Right cardiac atrium (tissue), 5 donors: Measurements from ENCODE around the gene INSRR. TPM values are rescaled to one million over a fixed set of nuclear protein-coding genes. Genes with fewer than 3 reads are reported as not detected.

Experiments
- ATAC-seq, 2 donors: fragments of 200-7000 bp; cut with Tn5 transposase; one replicate each; pipeline versions ENCODE4 v1.8.0 to v1.9.1; 2020; ENCODE audit warnings: moderate library complexity in 2 of 2, mild to moderate bottlenecking in 1 of 2
- DNase-seq, 3 donors: peaks; one replicate each; pipeline ENCODE4 v3.0.0-alpha.2; 2020
- H3K27ac ChIP-seq: one replicate; pipeline ENCODE4 v1.5.1; 2013; ENCODE audit warnings: mild to moderate bottlenecking, low read length, control low read depth, moderate library complexity
- H3K27me3 ChIP-seq: one replicate; pipeline ENCODE4 v1.6.1; 2013; ENCODE audit not compliant: control insufficient read depth, insufficient read depth
- H3K4me1 ChIP-seq: one replicate; pipeline ENCODE4 v1.6.1; 2013; ENCODE audit warnings: low read length; ENCODE audit not compliant: control insufficient read depth, insufficient read depth
- H3K4me3 ChIP-seq: one replicate; pipeline ENCODE4 v1.5.1; 2013; ENCODE audit warnings: low read length, control low read depth
- H3K9me3 ChIP-seq: one replicate; pipeline ENCODE4 v1.6.1; 2013; ENCODE audit warnings: low read length; ENCODE audit not compliant: control insufficient read depth
- WGBS: extraction: QIAGEN DNeasy Blood & Tissue Kit; methylation state at CpG from one replicate; pipeline ENCODE4 v1.1.7; 2013; 5-methylcytosine and 5-hydroxymethylcytosine counted together
- intact Hi-C, 4 donors: fragments of 100-400 bp; cut with DNase I; formaldehyde crosslinking; loops; one replicate each; pipeline versions ENCODE4 v1.11.0 to v1.14.0; 2022 to 2023
- polyA plus RNA-seq: library from polyadenylated mRNA; stranded (reverse); fragments of 200-250 nt; gene quantifications from one replicate; pipeline ENCODE4 v1.2.3, GENCODE V29; 2013
- total RNA-seq, 4 donors: library from RNA; stranded (reverse); fragmentation: NEBNext Ultra II Directional; extraction: Animal tissue kit (Norgen Biotek cat#: 25700); gene quantifications; one replicate each; pipeline ENCODE4 v1.2.1, GENCODE V29; 2021
- donor health status: healthy with polysubstance abuse.
- donor health status: DM: no; HTN: yes; CAD: no.
- donor health status: DM: no; HTN: no; CAD: no.
- donor health status: DM: no; HTN: yes; CAD: no; lungs with severe emphysema.
- donor health status: DM: yes; HTN: yes; CAD: no.

INSRR gene
- total and polyA plus RNA-seq, 5 donors, result 0.03 to 0.07 (median 0.06) TPM

- 57% methylated on average over 8 of the region's 8 CpGs for WGBS
- no peak overlapping the region for H3K4me3 ChIP-seq
- no peaks in the 10 kb centered on the region for H3K4me1 ChIP-seq
- H3K9me3 ChIP-seq, result no peaks in the 10 kb centered on the region
- DNase-seq (no peak), ATAC-seq (no peak)
- no peaks in the 10 kb centered on the region for H3K27me3 ChIP-seq
- intact Hi-C loops, result no loop called here
- H3K27ac ChIP-seq, result no peak overlapping the region
These were observed 18.6 kb downstream of the INSRR start for GRCh38 chr1:156840186-156840897.

DNA sequence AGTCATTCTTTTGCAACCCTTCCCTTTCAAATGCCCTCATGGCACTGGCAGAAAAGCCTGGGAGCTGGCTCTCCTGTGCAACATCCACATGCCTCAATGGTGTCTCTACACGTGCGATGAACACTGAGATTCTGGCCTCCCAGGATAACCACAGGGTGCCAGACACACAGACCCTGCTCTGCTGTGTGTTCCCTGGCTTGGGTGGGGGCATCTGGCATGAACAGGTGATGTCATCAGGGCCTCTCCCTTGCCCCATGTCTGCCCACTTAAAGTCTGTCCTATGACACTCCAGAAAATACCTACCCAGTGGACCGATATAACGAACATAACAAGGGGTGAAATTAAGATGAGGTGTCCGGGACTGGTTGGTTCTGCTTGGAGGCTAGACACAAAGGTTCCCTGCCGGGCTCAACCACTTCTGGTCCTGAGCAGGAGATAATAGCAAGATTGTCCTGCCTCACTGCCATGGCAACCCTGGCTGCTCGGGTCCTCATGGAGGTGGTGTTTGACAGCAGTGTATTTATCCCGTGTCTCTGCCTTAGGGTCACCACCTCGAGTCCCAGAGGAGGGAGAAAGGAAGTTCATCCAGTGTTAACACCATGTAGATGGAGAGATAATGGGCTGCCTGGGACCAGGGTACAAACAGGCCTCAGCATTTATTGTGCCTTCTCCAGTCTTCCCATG is 19.3 kb downstream of the INSRR start:
- Histone ChIP-seq H3K27me3 (no peaks in the 10 kb centered on the region), H3K4me3 (no peak overlapping the region), H3K4me1 (no peaks in the 10 kb centered on the region), H3K9me3 (no peaks in the 10 kb centered on the region), H3K27ac (no peak overlapping the region)
- ATAC-seq (no peak), DNase-seq (no peak)
- 34% methylated on average over 9 of the region's 9 CpGs for WGBS
- intact Hi-C loops, result loop anchor here in 1 of 4 donors (1.0 kb wide), 1 partner anchor 51 kb away; no protein-coding TSS in a partner anchor

GRCh38 chr1:156838972-156839371 is 19.9 kb downstream of the INSRR start:
- 31% methylated on average over 7 of the region's 7 CpGs for WGBS
- no peaks in the 10 kb centered on the region for H3K27me3 ChIP-seq
- intact Hi-C loops, result loop anchor here in 1 of 4 donors (1.0 kb wide), 1 partner anchor 51 kb away; no protein-coding TSS in a partner anchor

GRCh38 chr1:156836892-156837291 is 22.0 kb downstream of the INSRR start:
- Histone ChIP-seq H3K4me3 (no peak overlapping the region), H3K27ac (no peak overlapping the region), H3K4me1 (no peaks in the 10 kb centered on the region), H3K27me3 (no peaks in the 10 kb centered on the region), H3K9me3 (no peaks in the 10 kb centered on the region)
- intact Hi-C loops, result no loop called here
- no peak for DNase-seq
- WGBS, result 78% methylated on average over 4 of the region's 4 CpGs
- no peak for ATAC-seq

More at GRCh38 chr1:156838972-156839371, 19.9 kb downstream of the INSRR start:
- no peaks in the 10 kb centered on the region for H3K4me1 ChIP-seq
- ATAC-seq (peak; percentile 32 to 37), DNase-seq (no peak)
- no peak overlapping the region for H3K27ac ChIP-seq
- no peak overlapping the region for H3K4me3 ChIP-seq
- H3K9me3 ChIP-seq, result no peaks in the 10 kb centered on the region

DNA sequence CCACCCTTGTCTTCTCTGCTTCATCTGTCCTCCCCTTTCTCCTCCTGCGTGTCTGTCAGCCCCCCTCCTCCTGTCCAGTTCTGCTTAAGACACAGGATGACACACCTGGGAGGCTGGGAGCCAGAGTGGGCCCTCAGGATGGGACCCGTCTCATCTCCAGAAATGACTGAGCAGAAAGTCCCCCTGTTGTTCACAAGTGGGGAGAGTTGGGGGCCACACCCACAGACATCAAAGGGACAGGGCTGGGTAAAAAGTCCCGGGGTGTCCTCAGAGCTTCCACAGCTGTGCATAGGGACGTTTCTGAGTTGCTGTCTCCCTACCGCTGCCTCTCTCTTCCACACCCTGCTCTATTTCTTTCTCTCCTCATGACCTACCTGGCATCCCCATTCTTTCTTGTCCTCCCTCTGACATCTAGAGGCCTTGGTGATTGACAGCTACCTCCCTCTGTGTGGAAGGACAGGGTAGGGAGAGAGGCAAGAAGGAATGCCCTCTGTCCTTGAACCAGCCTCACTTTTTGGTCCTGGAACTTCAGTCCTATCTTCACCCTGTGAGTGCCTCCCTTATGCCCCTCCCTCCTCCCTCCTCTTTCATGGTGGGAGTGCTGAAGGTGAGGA is 22.8 kb downstream of the INSRR start:
- intact Hi-C loops, result no loop called here
- Histone ChIP-seq H3K4me3 (no peak overlapping the region), H3K9me3 (no peaks in the 10 kb centered on the region), H3K27me3 (no peaks in the 10 kb centered on the region), H3K27ac (no peak overlapping the region), H3K4me1 (no peaks in the 10 kb centered on the region)
- WGBS, result 68% methylated on average over 5 of the region's 5 CpGs
- ATAC-seq (no peak), DNase-seq (no peak)

DNA sequence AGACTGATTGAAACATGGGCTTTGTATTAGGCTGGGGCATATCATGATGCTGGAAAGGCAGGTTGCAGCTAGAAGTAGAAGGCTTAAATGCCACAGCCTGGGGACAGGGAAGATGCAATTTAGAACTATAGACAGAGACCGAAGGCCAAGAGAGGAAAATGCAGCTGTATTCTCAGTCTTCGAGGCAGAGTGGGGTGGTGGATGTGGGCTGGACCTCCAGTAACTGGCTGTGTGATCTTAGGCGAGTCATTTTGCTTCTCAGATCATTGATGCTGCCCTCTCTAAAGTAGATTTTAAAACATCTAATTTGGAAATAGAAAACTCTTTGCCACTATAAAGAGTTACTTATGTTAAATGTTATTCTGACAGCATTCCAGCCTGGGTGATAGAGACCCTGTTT is 24.6 kb downstream of the INSRR start:
- intact Hi-C loops, result no loop called here
- H3K9me3 ChIP-seq, result no peaks in the 10 kb centered on the region
- no peak overlapping the region for H3K4me3 ChIP-seq
- DNase-seq, result no peak
- H3K27ac ChIP-seq, result no peak overlapping the region
- no peak for ATAC-seq
- WGBS, result 77% methylated on average over 3 of the region's 3 CpGs
- H3K4me1 ChIP-seq, result no peaks in the 10 kb centered on the region
- no peaks in the 10 kb centered on the region for H3K27me3 ChIP-seq

GRCh38 chr1:156833603-156834002 is 25.3 kb downstream of the INSRR start:
- 51% methylated on average over 2 of the region's 2 CpGs for WGBS
- H3K27me3 ChIP-seq, result no peaks in the 10 kb centered on the region
- ATAC-seq (no peak), DNase-seq (no peak)
- no peak overlapping the region for H3K27ac ChIP-seq
- H3K9me3 ChIP-seq, result no peaks in the 10 kb centered on the region
- H3K4me1 ChIP-seq, result no peaks in the 10 kb centered on the region
- intact Hi-C loops, result no loop called here
- no peak overlapping the region for H3K4me3 ChIP-seq

- no peaks in the 10 kb centered on the region for H3K27me3 ChIP-seq
- intact Hi-C loops, result no loop called here
- ATAC-seq, result no peak
These were observed 26.5 kb downstream of the INSRR start for GRCh38 chr1:156832434-156832833.

DNA sequence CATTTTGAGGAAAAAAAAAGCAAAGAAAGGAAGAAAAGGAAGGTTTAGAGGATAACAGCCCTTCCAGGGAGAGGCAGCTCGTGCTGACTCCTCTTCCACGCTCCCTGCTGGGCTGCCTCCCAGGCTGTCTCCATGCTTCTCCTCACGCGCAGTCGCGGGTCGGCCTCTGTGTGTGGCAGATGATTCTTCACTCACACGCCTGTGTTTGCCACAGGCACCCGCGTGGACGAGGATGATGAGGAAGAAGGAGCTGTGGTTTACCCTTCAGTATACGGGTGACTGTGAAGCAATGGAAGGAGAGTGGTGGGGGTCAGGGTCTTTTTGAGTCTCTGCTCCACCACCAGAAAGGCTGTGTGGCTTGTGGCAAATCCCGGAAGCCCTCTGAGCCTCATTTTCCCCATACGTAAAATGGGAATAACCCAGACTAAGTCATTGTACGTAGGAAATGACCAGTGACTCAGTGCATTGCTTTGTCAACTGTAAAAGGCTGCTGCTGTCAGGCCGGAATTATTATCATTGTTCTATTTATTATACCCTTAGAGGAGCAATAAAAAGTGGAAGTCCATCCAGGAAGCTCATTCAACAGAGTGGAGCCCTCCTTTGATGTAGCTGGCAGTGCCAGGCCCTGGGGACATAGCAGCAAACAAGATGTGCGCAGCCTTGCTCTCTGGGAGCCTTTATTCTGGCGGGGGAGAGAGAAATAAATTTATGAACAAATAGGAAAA is 30.4 kb downstream of the INSRR start:
- Histone ChIP-seq H3K4me3 (no peak overlapping the region), H3K27ac (no peak overlapping the region), H3K4me1 (no peaks in the 10 kb centered on the region), H3K9me3 (no peaks in the 10 kb centered on the region), H3K27me3 (no peaks in the 10 kb centered on the region)
- ATAC-seq, result no peak
- DNase-seq, result no peak
- WGBS, result 73% methylated on average over 18 of the region's 18 CpGs
- intact Hi-C loops, result no loop called here

More at GRCh38 chr1:156832434-156832833, 26.5 kb downstream of the INSRR start:
- no peak for DNase-seq
- H3K27ac ChIP-seq, result no peak overlapping the region
- no peak overlapping the region for H3K4me3 ChIP-seq
- no peaks in the 10 kb centered on the region for H3K9me3 ChIP-seq
- no peaks in the 10 kb centered on the region for H3K4me1 ChIP-seq
- 66% methylated on average over 5 of the region's 5 CpGs for WGBS

GRCh38 chr1:156826630-156827029 is 32.3 kb downstream of the INSRR start:
- WGBS, result 55% methylated on average over 1 of the region's 1 CpG
- H3K9me3 ChIP-seq, result no peaks in the 10 kb centered on the region
- no peaks in the 10 kb centered on the region for H3K27me3 ChIP-seq
- no peak overlapping the region for H3K27ac ChIP-seq
- intact Hi-C loops, result no loop called here
- no peak overlapping the region for H3K4me3 ChIP-seq
- ATAC-seq (no peak), DNase-seq (no peak)
- H3K4me1 ChIP-seq, result no peaks in the 10 kb centered on the region
